ENCODE results near the gene DOC2B. TPM values are rescaled to one million over a fixed set of nuclear protein-coding genes. Genes with fewer than 3 reads are reported as not detected.

DOC2B gene
- total RNA-seq, 6 experiments from 2014 or later, result 0.40 to 1.7 (median 0.91) TPM

GRCh38 chr17:223723-224471 is 42.4 kb upstream of the DOC2B start:
- H3K27ac ChIP-seq, result no peak overlapping the region
- TF ChIP-seq CTCF (IDR thresholded peaks at IDR 0.05) (no peak), POLR2A (IDR thresholded peaks at IDR 0.05) (no peak)
- peak in 1 of 3 donors; percentile 39 for DNase-seq
- H3K4me1 ChIP-seq, result no peaks in the 10 kb centered on the region
- no peaks in the 10 kb centered on the region for H3K36me3 ChIP-seq
- H3K4me3 ChIP-seq, result no peak overlapping the region
- no peaks in the 10 kb centered on the region for H3K9me3 ChIP-seq
- intact Hi-C loops (cut with DNase I), result no loop called here
- 65% methylated on average over 6 of the region's 12 CpGs for WGBS (ENCODE audit: insufficient coverage, low coverage, low lambda C conversion rate, missing lambda C conversion rate)
- ATAC-seq, result peak in 1 of 4 donors; percentile 11
- no peaks in the 10 kb centered on the region for H3K27me3 ChIP-seq

DNA sequence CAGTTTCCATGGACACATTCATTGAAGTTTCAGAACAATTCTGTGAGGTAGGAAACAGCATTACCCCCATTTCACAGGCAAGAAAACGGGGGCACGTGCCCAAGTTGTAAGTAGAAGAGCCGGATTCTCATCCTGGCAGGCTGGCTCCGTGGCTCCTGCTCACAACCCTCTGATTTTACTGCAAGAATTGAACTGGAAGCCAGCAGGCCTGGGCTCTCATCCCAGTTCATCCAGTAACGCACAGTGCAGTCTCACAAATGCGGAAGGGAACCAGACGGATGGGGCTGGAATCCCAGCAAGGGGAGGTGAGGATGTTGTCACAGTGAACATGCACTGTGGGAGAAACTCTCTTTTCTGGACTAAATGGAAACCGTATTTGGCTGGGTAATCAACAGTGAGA is 40.7 kb upstream of the DOC2B start:
- peak in 1 of 3 donors; percentile 23 for DNase-seq
- no peak for TF ChIP-seq CTCF (IDR thresholded peaks at IDR 0.05)
- no peak for TF ChIP-seq POLR2A (IDR thresholded peaks at IDR 0.05)
- no peaks in the 10 kb centered on the region for H3K27me3 ChIP-seq

GRCh38 chr17:219696-220095 is 38.2 kb upstream of the DOC2B start:
- peak in 2 of 3 donors; percentile 28 to 35 for DNase-seq
- Histone ChIP-seq H3K36me3 (no peaks in the 10 kb centered on the region), H3K27me3 (no peaks in the 10 kb centered on the region), H3K9me3 (no peaks in the 10 kb centered on the region), H3K27ac (no peak overlapping the region), H3K4me3 (no peak overlapping the region), H3K4me1 (no peaks in the 10 kb centered on the region)
- ATAC-seq, result no peak
- intact Hi-C loops (cut with DNase I), result no loop called here
- TF ChIP-seq POLR2A (IDR thresholded peaks at IDR 0.05), result no peak
- no peak for TF ChIP-seq CTCF (IDR thresholded peaks at IDR 0.05)
- 72% methylated on average over 3 of the region's 10 CpGs for WGBS (ENCODE audit: insufficient coverage, low coverage, low lambda C conversion rate, missing lambda C conversion rate)

More for the DNA sequence above, 40.7 kb upstream of the DOC2B start:
- no peak overlapping the region for H3K27ac ChIP-seq
- 74% methylated on average over 8 of the region's 8 CpGs for WGBS (ENCODE audit: insufficient coverage, low coverage, low lambda C conversion rate, missing lambda C conversion rate)
- H3K4me1 ChIP-seq, result no peaks in the 10 kb centered on the region
- no peaks in the 10 kb centered on the region for H3K36me3 ChIP-seq
- no peaks in the 10 kb centered on the region for H3K9me3 ChIP-seq
- no peak overlapping the region for H3K4me3 ChIP-seq
- ATAC-seq, result no peak
- intact Hi-C loops (cut with DNase I), result no loop called here

DNA sequence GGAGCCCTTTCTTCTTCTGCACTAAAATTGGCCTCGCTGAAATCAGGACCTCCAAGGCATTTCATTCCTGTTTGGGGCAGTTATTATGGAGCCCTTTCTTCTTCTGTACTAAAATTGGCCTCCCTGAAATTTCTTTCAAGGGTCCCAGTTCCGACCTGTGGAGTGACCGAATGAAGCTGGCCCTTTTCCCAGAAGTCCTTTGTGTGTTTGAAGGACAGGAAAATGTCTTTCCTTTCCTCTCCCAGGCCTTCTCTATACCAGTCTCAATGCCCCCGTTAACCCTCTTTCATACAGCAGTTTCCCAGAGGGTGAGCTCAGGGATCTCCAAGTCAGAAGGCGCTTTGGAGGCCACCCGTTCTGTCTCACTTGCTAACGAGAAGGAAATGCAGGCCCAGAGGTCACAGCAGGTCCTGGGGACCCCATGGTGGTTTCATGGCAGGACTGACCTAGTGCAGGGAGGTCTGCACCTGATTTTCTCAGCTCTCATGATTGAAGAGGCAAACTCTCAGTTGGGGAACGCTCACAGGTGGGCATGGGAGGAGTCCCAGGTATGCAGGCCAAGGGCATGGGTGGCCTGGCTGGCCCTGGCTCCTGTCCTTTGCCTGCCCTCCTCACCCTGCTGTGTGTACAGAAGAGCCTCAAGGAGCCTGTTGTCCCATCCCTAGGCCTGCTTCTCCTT is 37.1 kb upstream of the DOC2B start:
- Histone ChIP-seq H3K4me1 (no peaks in the 10 kb centered on the region), H3K27ac (no peak overlapping the region), H3K9me3 (no peaks in the 10 kb centered on the region), H3K36me3 (no peaks in the 10 kb centered on the region), H3K27me3 (no peaks in the 10 kb centered on the region), H3K4me3 (no peak overlapping the region)
- DNase-seq (peak in 2 of 3 donors; percentile 23 to 33), ATAC-seq (peak in 2 of 4 donors; percentile 27 to 39)
- TF ChIP-seq CTCF (IDR thresholded peaks at IDR 0.05) (no peak), POLR2A (IDR thresholded peaks at IDR 0.05) (no peak)
- 67% methylated on average over 7 of the region's 8 CpGs for WGBS (ENCODE audit: insufficient coverage, low coverage, low lambda C conversion rate, missing lambda C conversion rate)
- intact Hi-C loops (cut with DNase I), result no loop called here

All from right lobe of liver (tissue), 6 donors.